PC-3 (cell line): Measurements from ENCODE around the gene ZNF710. TPM values are rescaled to one million over a fixed set of nuclear protein-coding genes. Genes with fewer than 3 reads are reported as not detected.

Experiments
- ATAC-seq: fragments of 200-7000 bp; cut with Tn5 transposase; 2 replicates; pipeline ENCODE4 v1.9.1; 2020; ENCODE audit warnings: mild to moderate bottlenecking, moderate library complexity
- BruUV-seq: library from RNA; stranded (reverse); fragments of 400-500 nt; replicated peaks from 2 replicates; lab custom pipeline; 2021; lab: Mats Ljungman, UMichigan
- CTCF ChIA-PET: fragments of 300-600 bp; sonication (Branson Sonifier 250); formaldehyde crosslinking; loops from one replicate; lab custom pipeline; 2022; ENCODE audit warnings: antibody characterized with exemption; lab: Charles Lee
- POLR2A ChIA-PET: fragments of 300-600 bp; sonication (Branson Sonifier 250); formaldehyde crosslinking; loops from one replicate; lab custom pipeline; 2022; ENCODE audit warnings: antibody characterized with exemption; ENCODE audit not compliant: unreplicated experiment; lab: Charles Lee
- DNase-seq: peaks from one replicate; pipeline ENCODE4 v3.0.0-alpha.2; 2015
- H2AFZ ChIP-seq: fragments of 300-600 bp; sonication (generic); 2 replicates; pipeline ENCODE4 v1.6.0; 2016; ENCODE audit warnings: antibody characterized with exemption, low read length
- H3F3A ChIP-seq: fragments of 300-600 bp; sonication (generic); one replicate; pipeline ENCODE4 v1.6.0; 2017; ENCODE audit warnings: antibody characterized with exemption, low read length, control low read depth, mild to moderate bottlenecking; ENCODE audit not compliant: unreplicated experiment
- H3K27ac ChIP-seq: fragments of 300-600 bp; sonication (generic); 2 replicates; pipeline ENCODE4 v1.5.1; 2016; ENCODE audit warnings: mild to moderate bottlenecking, low read length
- H3K27me3 ChIP-seq: fragments of 300-600 bp; sonication (generic); 2 replicates; pipeline ENCODE4 v1.6.1; 2016; ENCODE audit warnings: low read length, mixed read lengths
- H3K36me3 ChIP-seq: fragments of 300-600 bp; sonication (generic); 2 replicates; pipeline ENCODE4 v1.6.1; 2016; ENCODE audit warnings: low read depth, mixed run types, low read length, mixed read lengths
- H3K4me1 ChIP-seq: fragments of 300-600 bp; sonication (generic); 2 replicates; pipeline ENCODE4 v1.5.1; 2016; ENCODE audit warnings: low read length; ENCODE audit not compliant: insufficient read depth
- H3K4me2 ChIP-seq: fragments of 300-600 bp; sonication (generic); 2 replicates; pipeline ENCODE4 v1.6.0; 2016; ENCODE audit warnings: low read length
- H3K4me3 ChIP-seq: fragments of 300-600 bp; sonication (generic); 2 replicates; pipeline ENCODE4 v1.5.1; 2016; ENCODE audit warnings: mild to moderate bottlenecking, low read length, mixed read lengths
- H3K79me2 ChIP-seq: fragments of 300-600 bp; sonication (generic); 2 replicates; pipeline ENCODE4 v1.6.1; 2017; ENCODE audit warnings: low read length, mixed read lengths
- H3K9ac ChIP-seq: fragments of 300-600 bp; sonication (generic); 2 replicates; pipeline ENCODE4 v1.6.0; 2016; ENCODE audit warnings: mild to moderate bottlenecking, low read length
- H3K9me2 ChIP-seq: fragments of 300-600 bp; sonication (generic); replicated peaks from 2 replicates; pipeline ENCODE4 v1.6.1; 2016; ENCODE audit warnings: mixed run types, low read length, mixed read lengths
- H3K9me3 ChIP-seq: fragments of 300-600 bp; sonication (generic); 2 replicates; pipeline ENCODE4 v1.6.1; 2016; ENCODE audit warnings: low read length, mixed read lengths
- H4K20me1 ChIP-seq: fragments of 300-600 bp; sonication (generic); 2 replicates; pipeline ENCODE4 v1.6.1; 2016; ENCODE audit warnings: low read length, mixed read lengths
- CTCF ChIP-seq: fragments of 300-600 bp; sonication (generic); conservative IDR thresholded peaks from 2 replicates; pipeline ENCODE4 v1.5.1; 2017; ENCODE audit warnings: antibody characterized with exemption, low read depth, mild to moderate bottlenecking, low read length
- EZH2 ChIP-seq: fragments of 300-600 bp; sonication (generic); IDR thresholded peaks from one replicate; pipeline ENCODE4 v1.6.1; 2017; ENCODE audit warnings: antibody characterized with exemption, mild to moderate bottlenecking, low read length; ENCODE audit not compliant: unreplicated experiment
- EZH2phosphoT487 ChIP-seq: fragments of 300-600 bp; sonication (generic); IDR thresholded peaks from 2 replicates; pipeline ENCODE4 v1.6.1; 2018; ENCODE audit warnings: mild to moderate bottlenecking, antibody characterized with exemption, low read length, borderline replicate concordance
- intact Hi-C: fragments of 100-400 bp; cut with micrococcal nuclease; formaldehyde crosslinking; loops from 2 replicates; pipeline ENCODE4 v1.9.0; 2023
- total RNA-seq: library from RNA; depleted of rRNA; stranded (reverse); fragments of >200 nt; gene quantifications from 2 replicates; pipeline ENCODE4 v1.2.3, GENCODE V29; 2014

The ZNF710 gene
- total RNA-seq, 1 experiment from 2014 or later, result 12.9 TPM

GRCh38 chr15:89991312-89991711 is 9.8 kb upstream of the ZNF710 start:
- ATAC-seq, result no peak
- intact Hi-C loops, result no loop called here

GRCh38 chr15:89993349-89993748 is 7.8 kb upstream of the ZNF710 start:
- Histone ChIP-seq H3K4me1 (peaks cover 10% of the 10 kb centered on the region), H3K36me3 (no peaks in the 10 kb centered on the region), H2AFZ (no peak overlapping the region), H4K20me1 (no peaks in the 10 kb centered on the region), H3K79me2 (no peaks in the 10 kb centered on the region), H3K27me3 (no peaks in the 10 kb centered on the region), H3K27ac (no peak overlapping the region), H3K9me2 (no peaks in the 10 kb centered on the region), H3K9me3 (no peaks in the 10 kb centered on the region), H3F3A (no peaks in the 10 kb centered on the region), H3K4me2 (no peak overlapping the region), H3K9ac (no peak overlapping the region), H3K4me3 (no peak overlapping the region)
- ATAC-seq (no peak), DNase-seq (no peak)
- intact Hi-C loops, result no loop called here
- BruUV-seq, result no TSS peak
- no peak for TF ChIP-seq EZH2
- TF ChIP-seq EZH2phosphoT487, result no peak
- no peak for TF ChIP-seq CTCF
- ChIA-PET CTCF (no interaction called here), POLR2A (no interaction called here)

More at GRCh38 chr15:89991312-89991711, 9.8 kb upstream of the ZNF710 start:
- no TSS peak for BruUV-seq
- Histone ChIP-seq H3K9me2 (no peaks in the 10 kb centered on the region), H3K27ac (no peak overlapping the region), H3K4me1 (no peaks in the 10 kb centered on the region), H3K36me3 (no peaks in the 10 kb centered on the region), H3K9ac (no peak overlapping the region), H3K9me3 (no peaks in the 10 kb centered on the region), H4K20me1 (no peaks in the 10 kb centered on the region), H3K79me2 (no peaks in the 10 kb centered on the region), H2AFZ (no peak overlapping the region), H3K4me2 (no peak overlapping the region), H3K4me3 (no peak overlapping the region), H3K27me3 (no peaks in the 10 kb centered on the region), H3F3A (no peaks in the 10 kb centered on the region)
- POLR2A ChIA-PET, result no interaction called here
- CTCF ChIA-PET, result no interaction called here
- no peak for DNase-seq
- TF ChIP-seq EZH2phosphoT487 (no peak), CTCF (no peak), EZH2 (no peak)

- Histone ChIP-seq H3K4me3 (no peak overlapping the region), H3K36me3 (no peaks in the 10 kb centered on the region)
These were observed 4.0 kb upstream of the ZNF710 start for GRCh38 chr15:89997079-89997478.

More at GRCh38 chr15:89997079-89997478, 4.0 kb upstream of the ZNF710 start:
- ATAC-seq (no peak), DNase-seq (no peak)
- H3K9me2 ChIP-seq, result no peaks in the 10 kb centered on the region
- no peaks in the 10 kb centered on the region for H3F3A ChIP-seq
- no TSS peak for BruUV-seq
- TF ChIP-seq CTCF (no peak), EZH2phosphoT487 (no peak), EZH2 (no peak)
- no peaks in the 10 kb centered on the region for H3K27me3 ChIP-seq
- H3K9ac ChIP-seq, result no peak overlapping the region
- intact Hi-C loops, result no loop called here
- ChIA-PET CTCF (no interaction called here), POLR2A (no interaction called here)
- H3K4me2 ChIP-seq, result no peak overlapping the region
- H3K9me3 ChIP-seq, result no peaks in the 10 kb centered on the region
- no peaks in the 10 kb centered on the region for H4K20me1 ChIP-seq
- no peak overlapping the region for H2AFZ ChIP-seq
- H3K79me2 ChIP-seq, result peaks cover 9% of the 10 kb centered on the region
- no peak overlapping the region for H3K27ac ChIP-seq
- peaks cover 33% of the 10 kb centered on the region for H3K4me1 ChIP-seq
